ENCODE results near the gene UGT1A8.
"Not testable (repeated sequence)": the region's sequence is repeated elsewhere in the genome, so short reads cannot be mapped to it uniquely, and the experiment has no call there.

The UGT1A8 gene

DNA sequence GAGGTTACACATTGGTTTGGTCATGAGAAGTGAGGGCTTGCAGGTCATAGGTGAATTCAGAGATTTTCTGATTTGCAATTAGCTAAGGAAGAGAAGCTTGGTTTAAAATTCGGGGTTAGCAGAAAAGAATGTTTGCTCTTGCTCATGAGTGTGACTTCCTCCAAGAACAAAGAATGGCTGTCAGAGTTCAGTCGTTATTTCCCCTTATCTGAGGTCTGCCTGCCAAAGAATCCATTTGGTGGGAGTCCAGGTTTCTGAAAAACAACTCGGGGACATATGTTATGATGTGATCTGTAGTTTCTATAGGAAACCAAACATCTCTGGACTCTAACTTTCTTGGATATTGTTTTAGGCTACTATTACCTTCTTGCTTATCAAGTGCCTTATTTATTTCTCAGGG lies 72.1 kb downstream of the UGT1A8 start:
- no peak for DNase-seq

DNA sequence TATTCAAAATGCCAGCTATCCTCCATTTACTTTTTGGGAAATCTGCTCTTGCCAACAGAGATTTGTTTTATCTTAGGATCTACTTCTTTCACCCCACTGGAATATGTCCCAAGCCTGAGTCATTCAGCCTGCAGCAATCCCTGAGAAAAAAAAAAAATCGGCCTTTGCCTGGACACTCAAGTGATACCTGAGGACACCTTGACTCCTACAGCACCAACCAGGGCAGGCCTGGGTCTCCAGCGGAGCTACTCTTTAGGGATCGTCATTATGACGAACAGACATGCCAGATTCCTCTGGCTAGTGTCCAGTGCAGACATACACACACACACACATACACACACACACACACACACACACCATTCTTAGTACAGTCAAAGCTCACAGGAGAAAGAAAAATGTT lies 73.0 kb downstream of the UGT1A8 start:
- no peak for DNase-seq

DNA sequence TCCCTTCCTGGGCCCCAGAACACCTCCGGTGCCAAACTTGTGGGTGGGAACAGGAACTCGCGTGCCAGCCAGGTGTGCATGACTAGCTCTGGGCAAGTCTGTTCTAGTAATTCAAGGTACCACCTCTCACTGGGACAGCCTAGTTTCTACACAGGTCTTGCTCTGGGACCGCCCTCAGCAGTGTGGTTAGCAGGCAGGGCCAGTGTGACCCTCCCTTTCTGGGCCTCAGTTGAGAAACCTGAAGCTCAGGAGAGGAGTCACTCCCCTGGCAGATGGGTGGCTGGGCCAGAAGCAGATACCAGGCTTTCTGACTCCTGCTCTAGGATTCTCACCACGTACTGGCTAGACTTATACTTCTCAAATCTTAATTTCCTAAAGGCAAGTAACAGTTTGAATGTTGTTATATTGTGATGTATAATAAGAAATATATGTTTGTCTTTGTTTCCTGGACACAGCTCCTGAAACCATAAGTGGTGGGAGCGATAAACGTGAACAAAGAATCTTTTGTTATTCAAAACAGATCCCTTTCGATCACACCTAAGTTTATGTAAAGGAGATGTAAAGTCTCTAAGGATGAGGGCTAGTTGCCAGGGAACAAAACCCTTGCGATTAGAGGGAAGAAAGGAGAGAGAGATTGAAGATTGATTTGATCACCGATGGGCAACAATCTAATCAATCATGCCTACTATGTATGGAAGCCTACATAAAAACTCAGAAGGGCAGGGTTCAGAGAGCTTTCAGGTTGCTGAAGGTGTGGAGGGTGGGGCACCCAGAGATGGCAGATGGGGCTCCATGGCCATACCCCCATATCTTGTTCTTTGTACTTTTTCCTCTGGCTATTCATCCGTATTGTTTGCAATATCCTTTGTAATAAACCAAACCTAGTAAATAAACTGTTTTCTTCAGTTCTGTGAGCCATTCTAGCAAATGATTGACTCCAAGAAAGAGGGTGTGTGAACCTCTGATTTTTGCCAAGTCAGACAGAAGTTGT lies 74.3 kb downstream of the UGT1A8 start:
- DNase-seq, result no peak

DNA sequence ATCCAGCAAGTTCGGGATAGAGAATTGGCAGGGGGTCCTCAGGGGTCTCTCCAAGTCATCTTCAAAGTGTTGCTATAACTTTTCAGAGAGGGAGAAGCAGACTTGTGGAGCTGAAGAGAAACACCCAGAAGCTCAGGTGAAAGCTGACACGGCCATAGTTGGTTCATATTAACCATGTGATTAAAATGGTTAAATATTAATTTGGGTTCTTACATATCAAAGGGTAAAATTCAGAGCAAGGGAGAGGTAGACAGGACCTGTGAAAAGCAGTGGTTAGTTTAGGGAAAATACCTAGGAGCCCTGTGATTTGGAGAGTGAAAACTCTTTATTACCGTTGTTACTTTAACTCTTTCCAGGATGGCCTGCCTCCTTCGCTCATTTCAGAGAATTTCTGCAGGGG lies 75.2 kb downstream of the UGT1A8 start, which contains the start of gene UGT1A6:
UGT1A6 (plus strand) TSS at position 243 of the 400 bp plus-strand sequence; CDS start at position 358, 115 bp downstream.
- no peak for DNase-seq

DNA sequence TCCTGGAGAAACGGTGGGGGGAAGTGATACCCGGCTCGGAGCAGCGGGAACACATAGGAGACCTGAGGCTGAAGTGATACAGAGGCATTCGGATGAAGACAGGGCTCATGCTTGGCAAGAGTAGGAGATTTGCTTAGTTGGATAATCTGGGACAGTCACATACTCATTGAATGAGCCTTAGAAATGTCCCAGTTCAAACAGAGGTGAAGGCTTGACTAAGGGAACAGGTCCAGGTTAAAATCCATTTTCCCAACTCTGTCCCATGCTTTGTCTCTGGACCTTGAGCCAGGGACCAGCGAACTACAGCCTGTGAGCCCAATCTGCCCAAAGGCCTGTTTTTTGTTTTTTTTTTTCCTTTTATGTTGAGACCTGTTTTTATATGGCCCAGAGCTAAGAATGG lies 76.5 kb downstream of the UGT1A8 start:
- DNase-seq, result no peak

DNA sequence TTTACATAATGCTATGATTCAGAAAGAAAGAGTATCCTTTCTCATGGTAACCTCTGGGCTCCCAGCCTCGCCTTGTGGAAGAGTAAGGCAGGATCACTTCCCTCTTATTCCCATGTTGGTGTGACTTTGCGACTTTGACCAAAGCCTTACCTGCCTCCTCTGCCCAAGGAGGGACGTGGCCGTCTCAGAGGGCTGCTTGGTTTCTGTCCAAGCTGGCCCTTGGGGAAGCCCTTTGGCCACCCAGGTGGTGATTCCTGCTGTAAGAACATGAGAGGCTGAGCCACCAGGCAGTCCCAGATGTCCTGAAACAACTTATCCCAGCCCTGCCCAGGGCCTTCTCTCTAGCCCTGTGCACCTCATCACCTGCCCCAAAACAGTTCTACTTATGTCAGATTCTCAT lies 81.3 kb downstream of the UGT1A8 start:
- no peak for DNase-seq

DNA sequence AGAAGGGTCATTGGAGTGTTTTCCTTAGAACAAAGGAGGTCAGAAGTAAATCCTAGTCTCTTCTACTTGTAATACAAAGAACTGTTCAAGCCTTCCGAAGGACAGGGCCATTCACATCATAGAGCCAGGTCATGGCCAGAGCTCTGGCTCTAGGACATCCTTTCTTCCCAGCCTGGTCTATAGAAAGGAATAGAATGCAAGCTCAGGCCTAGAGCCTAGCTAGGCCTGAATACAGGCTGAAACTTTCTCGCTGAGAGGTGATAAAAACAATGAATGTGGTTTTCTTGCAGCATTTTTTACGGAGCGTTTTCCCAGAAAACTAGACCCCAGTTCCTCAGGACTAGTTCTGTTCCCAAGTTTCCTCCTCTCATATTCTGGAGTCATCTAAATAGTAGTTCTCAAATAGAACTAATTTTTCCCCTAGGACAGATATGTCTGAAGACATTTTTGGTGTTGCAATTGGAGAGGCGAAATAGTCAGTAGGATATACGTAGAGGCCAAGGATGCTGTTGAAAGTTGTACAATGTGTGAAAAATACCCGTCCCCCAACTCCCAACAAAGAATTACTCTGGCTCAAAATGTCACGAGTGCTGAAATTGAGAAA lies 82.1 kb downstream of the UGT1A8 start:
- no peak for DNase-seq

DNA sequence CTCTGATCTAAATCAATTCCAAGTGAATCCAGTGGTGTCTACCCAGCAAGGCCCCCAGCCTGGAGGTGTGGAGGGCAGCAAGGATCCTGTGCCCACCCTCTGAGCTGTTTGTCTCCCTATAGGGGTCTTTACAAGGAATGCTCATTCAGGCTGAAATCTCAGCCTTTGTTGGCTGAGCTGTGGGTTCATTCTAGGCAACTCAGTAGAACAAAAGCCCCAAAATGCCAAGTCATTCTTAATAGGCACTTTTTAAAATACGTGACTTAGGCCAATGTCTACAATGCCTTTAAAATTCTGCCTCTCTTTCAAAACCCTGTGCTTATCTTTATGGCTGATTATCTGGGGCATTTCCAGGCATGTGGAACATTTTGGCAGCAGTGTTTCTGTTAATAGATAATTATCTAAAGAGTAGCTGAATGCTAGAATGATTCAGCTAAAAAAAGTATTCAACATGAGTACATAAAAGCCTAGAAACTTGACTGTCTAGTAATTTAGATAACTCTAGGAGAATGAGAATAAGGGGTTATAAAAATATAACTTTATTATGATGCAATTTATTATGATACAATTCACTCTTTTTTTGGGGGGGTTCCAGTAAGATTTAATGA lies 82.7 kb downstream of the UGT1A8 start:
- no peak for DNase-seq

DNA sequence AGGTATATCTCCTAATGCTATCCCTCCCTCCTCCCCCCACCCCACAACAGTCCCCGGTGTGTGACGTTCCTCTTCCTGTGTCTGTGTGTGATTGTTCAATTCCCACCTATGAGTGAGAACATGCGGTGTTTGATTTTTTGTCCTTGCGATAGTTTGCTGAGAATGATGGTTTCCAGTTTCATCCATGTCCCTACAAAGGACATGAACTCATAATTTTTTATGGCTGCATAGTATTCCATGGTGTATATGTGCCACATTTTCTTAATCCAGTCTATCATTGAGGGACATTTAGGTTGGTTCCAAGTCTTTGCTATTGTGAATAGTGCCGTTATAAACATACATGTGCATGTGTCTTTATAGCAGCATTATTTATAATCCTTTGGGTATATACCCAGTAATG lies 83.4 kb downstream of the UGT1A8 start:
- not testable (repeated sequence) for DNase-seq

DNA sequence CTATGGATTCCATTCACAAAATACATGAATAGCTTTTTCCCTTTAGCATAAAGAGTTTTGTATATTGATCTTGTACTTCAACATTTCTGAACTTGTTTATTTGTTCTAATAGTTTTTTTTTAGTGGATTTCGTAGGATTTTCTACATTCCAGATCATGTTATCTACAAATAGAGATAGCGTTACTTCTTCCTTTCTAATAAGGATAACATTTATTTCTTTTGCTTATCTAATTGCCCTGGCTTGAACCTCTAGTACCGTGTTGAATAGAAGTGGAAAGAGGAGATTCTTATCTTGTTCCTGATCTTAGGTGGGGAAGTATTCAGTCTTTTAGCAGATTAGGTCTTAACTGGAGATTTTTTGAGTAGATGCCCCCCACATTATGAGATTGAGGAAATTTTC lies 84.8 kb downstream of the UGT1A8 start:
- no peak for DNase-seq

DNA sequence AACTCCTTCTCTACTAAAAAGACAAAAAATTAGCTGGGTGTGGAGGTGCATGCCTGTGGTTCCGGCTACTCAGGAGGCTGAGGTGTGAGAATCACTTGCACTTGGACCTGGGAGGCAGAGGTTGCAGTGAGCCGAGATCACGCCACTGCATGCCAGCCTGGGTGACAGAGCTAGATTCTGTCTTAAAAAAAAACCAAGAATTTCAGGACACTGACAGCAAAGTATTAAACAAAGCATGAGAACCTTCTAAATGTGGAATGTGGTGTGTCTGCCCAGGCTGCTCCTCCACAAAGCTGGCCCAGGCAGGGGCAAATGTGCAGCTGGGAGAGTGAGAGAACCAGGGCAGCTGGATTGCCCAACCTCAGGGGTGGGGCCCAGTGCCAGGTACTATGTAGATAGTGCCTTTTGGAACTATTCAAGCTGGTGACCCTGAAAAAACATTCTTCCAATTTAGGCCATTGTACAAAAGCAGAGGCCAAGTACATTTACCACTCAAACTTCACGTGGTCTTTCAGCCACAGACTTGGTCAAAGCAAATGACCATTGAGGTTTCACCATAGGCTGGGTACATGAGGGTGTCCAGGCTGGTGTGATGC lies 88.6 kb downstream of the UGT1A8 start:
- DNase-seq, result no peak

DNA sequence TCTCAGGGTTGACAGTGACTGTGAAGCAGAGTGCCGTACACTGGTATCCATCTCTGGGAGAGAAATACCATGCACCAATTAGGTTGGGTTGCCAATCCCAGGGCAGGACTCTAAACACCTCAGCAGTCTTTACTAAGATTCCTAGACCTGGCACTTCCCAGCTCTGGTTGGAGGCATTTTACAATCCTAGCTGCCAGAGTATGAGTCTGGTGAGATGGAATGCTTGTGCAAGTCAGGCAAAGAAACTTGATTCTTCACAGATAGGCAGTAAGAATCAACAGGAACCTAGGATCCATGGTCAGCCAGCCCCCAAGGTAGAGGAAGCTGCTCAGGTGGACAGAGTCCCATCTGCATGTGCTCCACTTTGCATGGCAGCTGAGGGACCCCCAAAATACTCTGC lies 89.3 kb downstream of the UGT1A8 start:
- no peak for DNase-seq

DNA sequence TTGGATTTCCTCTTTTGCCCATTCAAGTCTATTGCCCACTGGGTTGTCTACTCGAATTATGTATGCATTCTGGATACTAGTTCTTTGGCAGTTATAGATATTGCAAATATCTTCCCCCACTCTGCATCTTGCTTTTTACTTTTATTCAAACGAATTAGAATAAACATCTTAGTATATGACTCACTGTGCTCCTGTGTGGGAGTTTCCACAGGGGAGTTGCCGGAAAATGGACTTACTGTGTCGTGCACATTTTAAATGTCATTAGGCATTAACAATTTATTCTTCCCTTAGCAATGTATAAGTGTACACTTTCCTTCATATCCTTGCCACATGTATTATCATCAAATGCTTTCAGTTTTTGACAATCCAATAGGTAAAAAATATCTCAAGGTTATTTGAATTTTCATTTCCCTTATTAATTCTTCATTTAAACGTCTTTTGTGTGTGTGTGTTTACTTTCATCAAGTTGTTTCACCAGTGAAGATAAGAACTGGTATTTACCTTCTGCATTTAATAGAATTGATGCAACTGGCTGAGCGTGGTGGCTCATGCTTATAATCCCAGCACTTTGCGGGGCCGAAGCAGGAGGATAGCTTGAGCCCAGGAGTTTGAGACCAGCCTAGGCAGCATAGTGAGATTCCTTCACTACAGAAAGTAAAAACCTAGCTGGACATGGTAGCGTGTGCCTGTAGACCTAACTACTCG lies 90.7 kb downstream of the UGT1A8 start:
- DNase-seq, result no peak

DNA sequence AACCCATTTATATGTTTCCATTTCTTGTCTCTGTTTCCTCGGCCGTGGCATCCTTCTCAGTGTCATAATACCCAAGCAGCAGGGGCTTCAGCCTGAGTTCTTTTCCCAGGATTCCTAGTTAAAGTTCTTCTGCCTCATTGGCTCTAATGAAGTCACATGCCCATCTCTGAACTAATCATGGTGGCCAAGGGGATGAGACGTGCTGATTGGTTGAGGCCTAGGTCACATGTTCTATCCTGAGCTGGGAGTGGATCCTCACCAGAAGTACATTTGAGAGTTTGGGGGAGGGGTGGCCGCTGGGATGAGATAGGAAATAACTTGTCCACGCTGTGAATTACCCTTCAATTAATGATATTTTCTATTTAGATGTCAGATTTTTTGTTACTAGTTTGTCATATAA lies 91.5 kb downstream of the UGT1A8 start:
- no peak for DNase-seq

DNA sequence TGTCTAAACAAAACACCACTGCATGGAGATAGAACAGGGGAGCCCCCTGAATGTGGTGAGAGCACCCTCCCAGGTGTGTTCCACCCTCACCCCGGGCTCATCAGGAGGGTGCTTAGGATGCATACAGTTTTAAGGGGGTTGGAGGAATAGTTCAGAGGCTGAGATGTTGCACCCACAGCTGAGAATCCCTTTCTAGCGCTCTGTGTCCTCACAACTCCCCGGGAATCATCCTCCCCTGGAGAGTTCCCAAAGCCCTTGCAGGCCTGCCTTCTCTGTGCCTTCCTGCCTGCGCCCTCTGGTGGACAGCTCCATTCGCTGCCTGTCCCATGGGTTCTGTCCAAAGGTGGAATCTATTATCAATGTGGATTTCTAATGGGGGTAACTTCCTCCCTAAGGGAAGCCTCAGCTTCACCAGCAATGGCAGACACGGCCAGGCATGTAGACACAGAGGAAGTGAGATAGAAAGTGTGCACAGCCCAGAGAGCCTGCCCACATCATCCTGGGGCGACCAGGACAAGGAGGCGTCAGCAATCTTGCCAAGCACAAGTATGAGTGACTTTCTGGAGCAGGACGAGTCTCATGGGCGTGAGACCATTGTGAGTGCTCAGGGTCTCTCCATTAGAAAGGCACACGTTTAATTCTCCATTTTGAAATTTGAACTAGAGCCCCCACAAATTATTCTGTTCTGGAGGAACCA lies 94.0 kb downstream of the UGT1A8 start:
- DNase-seq, result peak; percentile 78

DNA sequence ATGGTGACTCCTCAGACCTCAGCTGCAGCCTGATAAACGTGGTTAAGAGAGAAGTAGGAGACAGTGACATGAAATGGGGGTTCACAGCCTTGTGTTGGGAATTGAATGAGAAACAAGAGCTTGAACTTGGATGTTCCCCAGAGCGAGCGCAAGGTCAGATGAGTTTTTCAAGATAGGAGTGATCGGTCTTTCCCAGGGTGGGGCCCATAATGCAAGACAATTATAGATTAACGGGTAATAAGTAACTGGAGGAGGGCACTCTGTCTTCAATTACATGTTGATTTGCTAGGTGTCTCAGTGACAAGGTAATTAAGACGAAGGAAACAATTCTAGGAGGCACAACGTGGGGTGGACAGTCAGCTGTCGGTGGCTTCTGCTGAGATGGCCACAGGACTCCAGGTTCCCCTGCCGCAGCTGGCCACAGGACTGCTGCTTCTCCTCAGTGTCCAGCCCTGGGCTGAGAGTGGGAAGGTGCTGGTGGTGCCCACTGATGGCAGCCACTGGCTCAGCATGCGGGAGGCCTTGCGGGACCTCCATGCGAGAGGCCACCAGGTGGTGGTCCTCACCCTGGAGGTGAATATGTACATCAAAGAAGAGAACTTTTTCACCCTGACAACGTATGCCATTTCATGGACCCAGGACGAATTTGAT lies 95.3 kb downstream of the UGT1A8 start, which contains the start of gene UGT1A5:
UGT1A5 (plus strand) TSS at position 297 of the 651 bp plus-strand sequence; CDS start at position 382, 85 bp downstream.
- DNase-seq, result no peak

DNA sequence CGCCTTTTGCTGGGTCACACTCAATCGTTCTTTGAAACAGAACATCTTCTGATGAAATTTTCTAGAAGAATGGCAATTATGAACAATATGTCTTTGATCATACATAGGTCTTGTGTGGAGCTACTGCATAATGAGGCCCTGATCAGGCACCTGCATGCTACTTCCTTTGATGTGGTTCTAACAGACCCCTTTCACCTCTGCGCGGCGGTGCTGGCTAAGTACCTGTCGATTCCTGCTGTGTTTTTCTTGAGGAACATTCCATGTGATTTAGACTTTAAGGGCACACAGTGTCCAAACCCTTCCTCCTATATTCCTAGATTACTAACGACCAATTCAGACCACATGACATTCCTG lies 95.8 kb downstream of the UGT1A8 start:
- no peak for DNase-seq

DNA sequence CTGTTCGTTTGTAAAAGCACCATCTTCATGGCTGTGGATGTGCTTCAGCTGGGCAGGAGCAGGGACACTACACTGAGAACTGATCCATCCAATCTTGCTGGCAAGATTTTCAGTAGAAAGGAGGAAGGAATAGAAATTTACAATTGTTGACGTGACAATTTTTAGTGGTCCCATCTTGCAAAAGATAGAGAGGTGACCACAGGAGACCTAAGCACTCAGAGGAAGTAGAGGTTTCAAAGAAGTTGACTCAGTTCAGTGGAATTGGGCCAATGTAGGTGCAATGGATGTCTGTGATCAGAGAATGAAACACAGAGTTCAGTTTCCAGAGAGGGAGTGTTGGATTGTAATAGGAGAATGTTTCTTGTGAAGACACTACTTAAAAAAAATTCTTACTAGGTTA lies 96.7 kb downstream of the UGT1A8 start:
- DNase-seq, result no peak

DNA sequence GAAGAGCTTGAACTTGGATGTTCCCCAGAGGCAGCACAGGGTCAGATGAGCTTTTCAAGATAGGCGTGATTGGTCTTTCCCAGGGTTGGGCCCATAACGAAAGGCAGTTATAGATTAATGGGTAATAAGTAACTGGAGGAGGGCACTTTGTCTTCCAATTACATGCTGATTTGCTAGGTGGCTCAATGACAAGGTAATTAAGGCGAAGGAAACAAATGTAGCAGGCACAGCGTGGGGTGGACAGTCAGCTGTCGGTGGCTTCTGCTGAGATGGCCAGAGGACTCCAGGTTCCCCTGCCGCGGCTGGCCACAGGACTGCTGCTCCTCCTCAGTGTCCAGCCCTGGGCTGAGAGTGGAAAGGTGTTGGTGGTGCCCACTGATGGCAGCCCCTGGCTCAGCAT lies 101.1 kb downstream of the UGT1A8 start, which contains the start of gene UGT1A4:
UGT1A4 (plus strand) TSS at position 185 of the 400 bp plus-strand sequence; CDS start at position 270, 85 bp downstream.
- DNase-seq, result no peak

DNA sequence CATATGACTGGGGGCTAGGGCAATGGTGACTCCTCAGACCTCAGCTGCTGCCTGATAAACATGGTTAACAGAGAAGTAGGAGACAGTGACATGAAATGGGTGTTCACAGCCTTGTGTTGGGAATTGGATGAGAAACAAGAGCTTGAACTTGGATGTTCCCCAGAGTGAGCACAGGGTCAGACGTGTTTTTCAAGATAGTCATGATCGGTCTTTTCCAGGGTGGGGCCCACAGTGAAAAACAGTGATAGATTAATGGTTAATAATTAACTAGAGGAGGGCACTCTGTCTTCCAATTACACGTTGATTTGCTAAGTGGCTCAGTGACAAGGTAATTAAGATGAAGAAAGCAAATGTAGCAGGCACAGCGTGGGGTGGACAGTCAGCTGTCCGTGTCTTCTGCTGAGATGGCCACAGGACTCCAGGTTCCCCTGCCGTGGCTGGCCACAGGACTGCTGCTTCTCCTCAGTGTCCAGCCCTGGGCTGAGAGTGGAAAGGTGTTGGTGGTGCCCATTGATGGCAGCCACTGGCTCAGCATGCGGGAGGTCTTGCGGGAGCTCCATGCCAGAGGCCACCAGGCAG lies 111.4 kb downstream of the UGT1A8 start, which contains the start of gene UGT1A3:
UGT1A3 (plus strand) TSS at position 320 of the 579 bp plus-strand sequence; CDS start at position 405, 85 bp downstream.
- no peak for DNase-seq

All from activated CD4-positive, alpha-beta T cell treated with anti-CD3 and anti-CD28 coated beads for 48 hours (primary cell).